Subcutaneous adipose tissue (tissue), 4 donors: Measurements from ENCODE around the gene IMPG2. TPM values are rescaled to one million over a fixed set of nuclear protein-coding genes. Genes with fewer than 3 reads are reported as not detected.

Experiments
- CTCF ChIP-seq: fragments of 450-650 bp; IDR thresholded peaks from one replicate; pipeline ENCODE4 v1.5.1; 2016; ENCODE audit warnings: low read depth, mild to moderate bottlenecking, control low read depth, antibody characterized with exemption, moderate library complexity
- total RNA-seq, 4 donors: library from RNA; depleted of rRNA; stranded (reverse); fragments of >200 nt; gene quantifications; one replicate each; pipeline ENCODE4 v1.1.0, GENCODE V29; 2016

The IMPG2 gene
- total RNA-seq, 4 donors from 2014 or later, result 0.22 to 0.38 (median 0.33) TPM

- no peak for TF ChIP-seq CTCF
These were observed 119.9 kb downstream of the IMPG2 start for GRCh38 chr3:101200461-101200860.

- no peak for TF ChIP-seq CTCF
These were observed 124.2 kb downstream of the IMPG2 start for GRCh38 chr3:101195951-101196713.

DNA sequence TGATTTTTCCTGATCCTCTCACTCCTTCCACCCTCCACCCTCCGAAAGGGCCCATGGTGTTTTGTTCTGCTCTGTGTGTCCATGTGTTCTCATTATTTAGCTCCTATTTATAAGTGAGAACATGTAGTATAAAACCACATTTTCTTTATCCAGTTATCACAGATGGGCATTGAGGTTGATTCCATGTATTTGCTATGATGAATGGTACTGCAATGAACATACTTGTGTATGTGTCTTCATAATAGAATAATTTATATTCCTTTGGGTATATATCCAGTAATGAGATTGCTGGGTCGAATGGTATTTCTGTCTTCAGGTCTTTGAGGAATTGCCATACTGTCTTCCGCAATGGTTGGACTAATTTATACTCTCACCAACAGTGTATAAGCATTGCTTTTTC is 126.0 kb downstream of the IMPG2 start:
- no peak for TF ChIP-seq CTCF

DNA sequence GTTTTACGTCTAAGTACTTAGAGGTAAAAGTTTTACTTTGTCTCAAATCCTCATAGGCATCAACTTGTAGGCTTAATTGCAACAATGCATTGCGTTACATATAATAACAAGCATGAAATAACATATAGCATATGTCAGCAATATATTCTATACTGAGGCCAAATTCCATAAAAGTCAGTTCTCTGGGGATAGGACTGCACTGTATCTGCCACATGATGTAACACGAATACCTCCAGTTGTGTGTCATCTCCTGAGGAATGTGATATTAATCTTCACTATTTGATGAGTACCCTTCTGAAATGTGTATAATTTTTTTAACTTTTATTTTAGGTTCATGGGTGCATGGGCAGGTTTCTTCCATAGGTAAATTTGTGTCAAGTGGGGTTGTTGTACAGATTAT is 126.4 kb downstream of the IMPG2 start:
- no peak for TF ChIP-seq CTCF

- TF ChIP-seq CTCF, result no peak
These were observed 130.6 kb downstream of the IMPG2 start for GRCh38 chr3:101189796-101190195.

GRCh38 chr3:101189176-101189575 is 131.2 kb downstream of the IMPG2 start:
- TF ChIP-seq CTCF, result no peak

DNA sequence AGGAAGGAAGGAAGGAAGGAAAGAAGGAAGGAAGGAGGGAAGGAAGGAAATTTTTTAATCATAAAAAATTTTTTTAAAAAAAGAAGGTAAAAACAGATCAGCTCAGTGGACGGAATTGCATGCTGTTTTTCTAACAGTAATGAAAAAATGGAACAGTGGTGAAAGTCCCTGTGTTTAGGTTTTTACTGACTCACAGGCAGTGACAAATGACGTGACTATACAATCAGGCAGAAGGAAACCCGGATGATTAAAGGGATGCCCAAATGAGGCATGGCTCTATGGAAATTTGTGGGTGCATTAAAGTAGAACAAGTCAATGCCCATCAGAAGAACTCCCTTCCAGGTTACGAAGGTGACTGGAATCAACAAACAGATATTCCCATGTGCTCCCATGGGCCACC is 135.0 kb downstream of the IMPG2 start:
- TF ChIP-seq CTCF, result no peak
